Stimulated activated CD4-positive, alpha-beta T cell treated with anti-CD3 and anti-CD28 coated beads, Interleukin-4, amount 100 ng/mL, for 1 hour (primary cell): ENCODE results near the gene VPREB3.

Experiments
- DNase-seq: peaks from one replicate; pipeline ENCODE4 v3.0.0-alpha.2; 2020

Gene VPREB3

GRCh38 chr22:23782252-23782651, 28.0 kb upstream of the VPREB3 start:
- DNase-seq: no peak

- DNase-seq: no peak
Observed at GRCh38 chr22:23781511-23782183, 27.4 kb upstream of the VPREB3 start.

- no peak for DNase-seq
Observed at GRCh38 chr22:23781065-23781464, 26.8 kb upstream of the VPREB3 start.

DNA sequence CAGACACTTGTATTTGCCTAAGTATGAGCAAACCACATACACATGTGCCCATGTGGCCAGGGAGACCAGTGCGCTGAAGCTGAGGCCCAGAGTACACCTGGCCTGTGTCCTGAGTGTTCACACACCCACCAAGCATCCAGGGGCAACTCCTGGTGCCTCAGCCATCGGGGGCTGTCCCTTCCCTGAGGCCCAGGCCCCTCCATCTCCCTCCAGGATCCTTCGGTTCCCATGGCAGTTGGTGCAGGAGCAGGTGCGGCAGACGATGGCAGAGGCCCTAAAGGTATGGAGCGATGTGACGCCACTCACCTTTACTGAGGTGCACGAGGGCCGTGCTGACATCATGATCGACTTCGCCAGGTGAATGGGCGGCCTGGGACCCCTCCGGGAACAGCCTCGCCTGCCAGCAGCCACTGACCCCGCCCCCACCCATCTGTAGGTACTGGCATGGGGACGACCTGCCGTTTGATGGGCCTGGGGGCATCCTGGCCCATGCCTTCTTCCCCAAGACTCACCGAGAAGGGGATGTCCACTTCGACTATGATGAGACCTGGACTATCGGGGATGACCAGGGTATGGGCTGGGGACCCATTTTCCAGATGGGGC, 26.0 kb upstream of the VPREB3 start:
- no peak for DNase-seq

- DNase-seq: no peak
Observed at GRCh38 chr22:23779731-23780130, 25.5 kb upstream of the VPREB3 start.

GRCh38 chr22:23779083-23779482, 24.9 kb upstream of the VPREB3 start:
- no peak for DNase-seq

DNA sequence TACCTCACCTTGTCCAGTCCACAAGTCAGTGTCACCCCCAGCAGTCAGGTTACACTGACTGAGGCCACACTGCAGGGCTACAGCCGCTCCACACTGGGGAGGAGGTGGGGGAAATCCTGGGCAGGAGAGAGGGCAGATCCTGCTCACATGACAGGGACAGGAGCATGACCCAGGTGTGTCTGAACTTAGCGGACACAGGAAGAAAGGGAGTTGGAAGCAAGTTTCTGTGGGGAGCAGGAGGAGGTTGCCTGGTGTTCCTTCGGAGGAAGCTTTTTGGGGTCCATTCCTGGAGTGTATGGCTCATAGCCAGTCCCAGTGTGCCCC, 24.3 kb upstream of the VPREB3 start:
- DNase-seq: no peak

DNA sequence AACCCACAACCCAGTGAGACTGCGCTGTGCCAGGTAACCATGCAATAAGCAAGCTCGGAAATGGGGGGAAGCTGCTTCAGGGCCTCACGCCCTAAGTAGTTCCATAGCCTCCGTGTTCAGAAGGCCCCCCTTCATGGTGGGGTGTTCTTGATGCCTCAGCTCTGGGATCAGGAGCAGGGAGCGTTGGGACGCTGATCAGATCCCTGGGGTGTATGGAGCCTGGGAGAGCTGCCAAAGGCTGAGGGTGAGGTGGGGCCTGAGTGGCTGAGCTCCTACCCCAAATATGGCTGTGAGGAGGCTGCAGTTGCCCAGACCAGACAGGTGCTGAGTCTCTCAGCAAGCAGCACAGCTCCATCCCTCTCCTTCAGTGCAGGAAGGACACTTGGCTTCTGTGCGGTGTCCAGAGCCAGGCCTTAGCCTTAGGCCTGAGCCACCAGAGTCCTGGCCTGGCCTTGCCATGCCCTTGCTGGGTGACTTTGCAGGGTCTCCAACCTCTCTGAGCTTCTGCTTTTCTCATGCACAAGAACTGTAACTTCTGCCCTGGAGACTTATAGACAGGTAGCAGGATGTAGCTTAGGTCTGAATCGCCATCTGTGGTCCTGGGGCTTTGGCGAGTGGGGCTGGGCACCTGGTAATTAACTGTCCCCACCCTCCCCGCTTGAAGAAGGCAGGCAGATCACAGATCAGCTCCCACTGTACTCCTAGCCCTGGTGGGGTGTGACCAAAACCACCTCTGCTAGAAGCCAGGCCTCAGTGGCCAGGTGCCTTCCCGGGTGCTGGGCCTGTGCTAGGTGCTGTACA, 23.8 kb upstream of the VPREB3 start:
- DNase-seq: no peak

DNA sequence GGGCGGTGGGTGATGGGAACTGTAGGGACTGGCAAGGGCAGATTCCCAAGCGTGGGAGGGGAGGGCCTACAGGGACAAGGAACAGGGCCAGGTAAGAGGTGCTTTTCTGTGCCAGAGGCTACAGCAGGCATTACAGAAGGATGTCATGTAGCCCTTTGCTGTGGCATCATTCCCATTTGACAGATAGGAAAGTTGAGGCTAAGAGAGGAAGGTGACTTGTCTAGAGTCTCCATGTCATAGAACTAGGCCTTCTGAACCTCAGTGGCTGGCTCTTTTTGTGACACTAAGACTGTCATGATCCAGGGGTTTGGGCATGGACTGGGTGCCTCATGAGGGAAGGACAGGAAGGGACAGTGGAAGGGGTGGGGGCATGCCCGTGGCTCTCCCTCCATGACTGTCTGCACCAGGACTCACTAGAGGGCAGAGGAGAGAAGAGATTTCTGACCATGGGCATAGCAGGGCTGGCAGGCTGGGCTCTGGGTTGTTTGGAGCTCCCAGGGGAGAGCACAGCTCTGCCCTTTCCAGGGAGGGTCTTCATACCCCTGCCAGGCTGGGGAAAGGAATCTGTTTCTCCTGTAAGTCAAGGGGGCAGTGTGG, 21.7 kb upstream of the VPREB3 start:
- DNase-seq: no peak

DNA sequence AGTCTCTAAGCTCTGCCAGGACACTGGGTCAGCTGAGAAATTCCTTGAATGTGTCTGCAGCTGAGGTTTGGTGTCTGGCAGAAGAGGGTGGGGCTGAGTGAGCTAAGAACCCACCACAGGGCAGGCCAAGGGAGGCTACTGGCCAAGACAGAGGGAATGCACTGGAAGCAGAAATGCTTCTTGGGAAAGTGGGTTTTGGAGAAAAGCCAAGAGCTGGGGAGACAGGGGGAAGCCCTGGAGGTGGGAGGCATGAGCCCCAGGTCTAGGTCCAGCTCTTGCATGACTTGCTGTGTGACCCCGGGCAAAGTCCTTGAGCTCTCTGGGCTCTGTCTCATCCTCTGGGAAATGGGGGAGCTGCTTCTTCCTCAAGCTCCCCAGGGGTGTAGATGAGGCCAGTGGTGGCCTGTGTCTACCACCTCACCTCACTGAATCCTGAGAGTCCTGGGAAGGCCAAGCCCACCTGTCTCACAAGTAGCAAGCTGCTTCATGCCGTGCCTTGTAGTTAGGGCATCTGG, 20.8 kb upstream of the VPREB3 start:
- no peak for DNase-seq

DNA sequence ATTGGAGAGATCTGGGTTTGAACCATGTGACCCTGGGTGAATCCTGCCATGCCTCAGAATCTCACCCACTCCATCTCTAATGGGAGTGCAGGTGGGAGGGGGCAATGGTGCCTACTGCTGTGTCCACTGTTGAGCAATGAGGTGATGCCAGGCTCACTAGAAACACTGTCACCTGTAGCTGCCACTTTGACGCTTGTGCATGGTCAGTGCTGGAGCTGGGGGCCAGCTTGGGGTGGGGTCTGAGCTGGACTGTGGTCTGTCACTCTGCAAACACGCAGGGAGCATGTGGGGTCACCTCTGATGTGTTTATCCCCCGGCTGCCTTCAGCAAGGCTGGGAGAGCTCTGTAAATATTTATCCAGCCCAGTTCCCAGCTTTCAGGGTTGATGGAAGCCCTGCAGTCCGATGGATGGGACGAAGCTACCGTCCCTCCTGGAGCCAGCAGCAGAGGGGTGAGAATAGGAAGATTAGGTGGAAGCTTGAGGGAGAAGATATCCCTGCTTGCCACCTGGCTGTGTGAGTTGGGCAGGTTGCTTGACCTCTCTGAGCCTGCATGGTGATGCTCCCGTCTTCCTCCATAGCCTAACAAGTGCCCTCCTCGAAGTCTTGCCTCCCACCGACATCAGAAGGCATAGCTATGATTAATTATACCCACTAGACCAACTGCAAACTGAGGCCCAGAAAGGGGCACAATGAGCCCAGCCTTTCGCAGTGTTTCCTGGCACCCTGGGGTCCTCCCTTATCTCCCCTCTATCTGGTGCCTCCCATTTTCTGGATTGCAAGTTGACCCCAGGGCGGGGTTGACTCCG, 20.1 kb upstream of the VPREB3 start:
- DNase-seq: no peak

DNA sequence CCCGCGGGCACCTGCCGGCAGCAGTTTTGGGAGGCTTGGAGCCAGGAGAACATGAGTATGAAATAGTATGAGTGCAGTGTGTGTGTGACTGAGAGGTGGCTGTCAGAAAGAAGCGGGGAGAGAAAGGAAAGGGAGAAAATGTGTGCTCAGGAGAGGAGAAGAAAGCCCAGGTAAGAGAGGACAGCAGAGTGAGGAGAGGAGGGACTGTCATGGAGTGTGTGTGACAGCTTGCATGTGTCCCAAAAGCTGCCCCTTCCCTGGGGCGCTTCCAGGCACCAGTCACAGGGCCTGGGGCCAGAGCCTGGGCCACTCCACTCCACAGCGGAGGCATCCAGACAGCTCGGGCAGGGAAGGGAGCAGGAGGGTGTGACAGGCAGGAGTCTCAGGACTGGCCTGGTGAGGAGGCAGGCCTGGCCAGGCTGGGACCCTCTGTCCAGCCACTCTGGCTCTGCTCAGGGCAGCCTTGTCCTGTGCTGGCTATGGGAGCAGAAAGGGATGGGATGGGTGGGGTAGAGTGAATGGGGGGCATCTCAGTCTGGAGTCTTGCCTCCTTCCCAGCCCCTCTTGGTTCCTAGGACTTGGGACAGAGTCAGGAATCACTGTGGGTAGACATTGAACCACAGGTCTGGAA, 19.4 kb upstream of the VPREB3 start:
- no peak for DNase-seq

GRCh38 chr22:23772649-23773473, 18.6 kb upstream of the VPREB3 start, which contains the start of gene MMP11:
Gene MMP11, plus strand, starts transcription at chr22:23772849. Its CDS starts 22 bp downstream, at chr22:23772871.
- DNase-seq: peak; percentile 65

- DNase-seq: no peak
Observed at GRCh38 chr22:23772315-23772648, 18.1 kb upstream of the VPREB3 start.

DNA sequence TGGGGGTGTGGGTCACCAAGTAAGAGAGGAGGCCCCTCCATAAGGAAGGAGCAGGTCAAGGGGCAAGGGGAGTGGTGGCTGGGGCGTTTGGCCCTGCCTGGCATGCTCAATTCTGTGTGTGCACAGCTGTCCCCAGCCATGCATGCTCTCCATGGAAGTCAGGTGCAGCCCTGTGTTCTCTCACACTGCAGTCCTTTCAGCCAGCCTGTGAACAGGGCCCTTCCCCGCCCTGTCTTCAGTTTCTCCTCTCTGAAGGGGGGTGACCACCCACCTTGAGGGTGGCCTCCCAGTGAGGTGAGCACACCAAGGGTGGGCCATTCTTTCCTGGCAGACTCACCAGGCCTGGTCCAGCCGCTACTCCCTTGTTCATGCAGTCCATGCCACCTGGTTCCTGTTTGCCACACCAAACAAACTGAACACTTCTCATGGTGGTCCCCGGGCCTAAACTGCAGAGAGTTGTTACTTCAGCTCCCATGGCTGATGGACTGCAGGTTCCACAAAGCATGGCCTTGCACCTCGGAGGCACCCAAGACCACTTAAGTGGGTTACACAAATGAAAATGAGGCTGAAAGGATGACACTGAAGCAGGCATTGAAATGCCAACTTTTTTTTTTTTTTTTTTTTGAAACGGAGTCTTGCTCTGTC, 15.2 kb upstream of the VPREB3 start:
- no peak for DNase-seq

- peak; percentile 79 for DNase-seq
Observed at GRCh38 chr22:23767673-23768548, 13.7 kb upstream of the VPREB3 start, which contains the start of gene CHCHD10. Gene CHCHD10, minus strand, starts transcription at chr22:23767972. Its CDS starts 98 bp downstream, at chr22:23767874.

DNA sequence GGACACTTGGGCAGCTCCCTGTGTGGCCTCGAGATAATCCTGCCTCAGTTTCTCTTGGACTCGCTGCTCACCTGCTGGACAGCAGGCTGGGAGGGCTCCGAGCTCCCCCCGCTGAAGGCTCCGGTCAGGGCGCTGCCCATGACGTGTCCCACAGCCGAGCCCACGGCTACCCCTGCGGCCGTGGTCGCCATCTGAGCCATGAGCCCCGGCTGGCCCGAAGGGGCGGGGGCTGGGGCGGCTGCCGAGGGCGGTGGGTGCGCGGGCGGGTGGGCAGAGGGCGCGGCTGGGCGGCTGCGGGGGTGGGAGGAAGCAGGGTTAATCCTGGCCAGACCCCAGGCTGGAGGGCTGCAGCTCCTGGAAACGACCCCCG, 13.1 kb upstream of the VPREB3 start:
- no peak for DNase-seq

GRCh38 chr22:23764899-23765881, 11.0 kb upstream of the VPREB3 start:
- DNase-seq: no peak
